Body of pancreas (tissue), 4 donors: ENCODE results near the gene KRTAP5-3.

Source experiments
- POLR2A ChIP-seq, 3 donors: fragments of 450-650 bp; IDR thresholded peaks; one replicate each; pipeline ENCODE4 v1.6.1; 2016; ENCODE audit warnings: antibody characterized with exemption in 3 of 3, mild to moderate bottlenecking in 2 of 3
- TF ChIP-seq, protein P1 (sequence below), 7 experiments: fragments of 450-650 bp in 4 of 7; fragments of 200-600 bp in 3 of 7; sonication (generic) in 3 of 7; IDR thresholded peaks; one replicate each; pipeline ENCODE4 v1.5.1; 2016 to 2019; ENCODE audit warnings: antibody characterized with exemption in 7 of 7

DNA sequence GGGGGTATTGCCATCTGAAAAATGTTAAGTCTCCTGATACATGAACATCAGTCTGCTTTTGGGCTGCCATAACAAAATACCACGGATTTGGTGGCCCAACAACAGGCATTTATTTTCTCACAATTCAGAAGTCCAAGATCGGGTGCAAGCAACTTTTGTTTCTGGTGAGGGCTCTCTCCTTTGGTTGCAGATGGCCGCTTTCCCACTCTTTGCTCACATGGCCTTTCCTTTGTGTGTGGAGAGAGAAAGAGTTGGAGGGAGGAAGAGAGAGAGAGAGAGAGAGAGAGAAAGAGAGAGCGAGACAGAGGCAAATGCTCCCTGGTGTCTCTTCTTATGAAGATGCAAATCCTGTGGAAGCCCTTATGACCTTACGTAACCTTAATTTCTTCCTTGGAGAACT, 7.6 kb downstream of the KRTAP5-3 start:
- TF ChIP-seq, protein P1, sequence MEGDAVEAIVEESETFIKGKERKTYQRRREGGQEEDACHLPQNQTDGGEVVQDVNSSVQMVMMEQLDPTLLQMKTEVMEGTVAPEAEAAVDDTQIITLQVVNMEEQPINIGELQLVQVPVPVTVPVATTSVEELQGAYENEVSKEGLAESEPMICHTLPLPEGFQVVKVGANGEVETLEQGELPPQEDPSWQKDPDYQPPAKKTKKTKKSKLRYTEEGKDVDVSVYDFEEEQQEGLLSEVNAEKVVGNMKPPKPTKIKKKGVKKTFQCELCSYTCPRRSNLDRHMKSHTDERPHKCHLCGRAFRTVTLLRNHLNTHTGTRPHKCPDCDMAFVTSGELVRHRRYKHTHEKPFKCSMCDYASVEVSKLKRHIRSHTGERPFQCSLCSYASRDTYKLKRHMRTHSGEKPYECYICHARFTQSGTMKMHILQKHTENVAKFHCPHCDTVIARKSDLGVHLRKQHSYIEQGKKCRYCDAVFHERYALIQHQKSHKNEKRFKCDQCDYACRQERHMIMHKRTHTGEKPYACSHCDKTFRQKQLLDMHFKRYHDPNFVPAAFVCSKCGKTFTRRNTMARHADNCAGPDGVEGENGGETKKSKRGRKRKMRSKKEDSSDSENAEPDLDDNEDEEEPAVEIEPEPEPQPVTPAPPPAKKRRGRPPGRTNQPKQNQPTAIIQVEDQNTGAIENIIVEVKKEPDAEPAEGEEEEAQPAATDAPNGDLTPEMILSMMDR (IDR thresholded peaks at IDR 0.05): no peak
- TF ChIP-seq POLR2A (IDR thresholded peaks at IDR 0.05): no peak
